ENCODE measurements around the gene MROH8.

Gene MROH8

GRCh38 chr20:37218441-37218840 is 39.1 kb upstream of the MROH8 start:
- Histone ChIP-seq H3K36me3 (ENCODE audit: control insufficient read depth, insufficient read depth, low read length) (peaks cover 6% of the 10 kb centered on the region; the same call in 1 of the 2 replicates), H3K27me3 (ENCODE audit: control insufficient read depth, insufficient read depth, low read length) (no peaks in the 10 kb centered on the region), H3K4me3 (ENCODE audit: low read length) (no peak overlapping the region), H3K27ac (ENCODE audit: low read length) (no peak overlapping the region), H3K9me3 (ENCODE audit: control insufficient read depth, insufficient read depth, low read length) (no peaks in the 10 kb centered on the region), H3K4me1 (ENCODE audit: control insufficient read depth, insufficient read depth, low read length) (no peaks in the 10 kb centered on the region)
- WGBS (ENCODE audit: insufficient coverage, insufficient read length) = no CpG with 5 or more reads among the region's 4 CpGs
- no peak for DNase-seq (ENCODE audit: low read depth, low spot score)

GRCh38 chr20:37209661-37210314 is 30.4 kb upstream of the MROH8 start:
- H3K4me3 ChIP-seq (ENCODE audit: low read length) = no peak overlapping the region
- H3K36me3 ChIP-seq (ENCODE audit: control insufficient read depth, insufficient read depth, low read length) = peaks cover 24% of the 10 kb centered on the region; the same call in 1 of the 2 replicates
- WGBS (ENCODE audit: insufficient coverage, insufficient read length) = 100% methylated on average over 2 of the region's 6 CpGs
- H3K9me3 ChIP-seq (ENCODE audit: control insufficient read depth, insufficient read depth, low read length) = no peaks in the 10 kb centered on the region
- H3K27ac ChIP-seq (ENCODE audit: low read length) = no peak overlapping the region
- no peaks in the 10 kb centered on the region for H3K4me1 ChIP-seq (ENCODE audit: control insufficient read depth, insufficient read depth, low read length)
- DNase-seq (ENCODE audit: low read depth, low spot score) = no peak
- H3K27me3 ChIP-seq (ENCODE audit: control insufficient read depth, insufficient read depth, low read length) = no peaks in the 10 kb centered on the region

GRCh38 chr20:37209193-37209592 is 29.8 kb upstream of the MROH8 start:
- Histone ChIP-seq H3K4me3 (ENCODE audit: low read length) (no peak overlapping the region), H3K27ac (ENCODE audit: low read length) (no peak overlapping the region), H3K36me3 (ENCODE audit: control insufficient read depth, insufficient read depth, low read length) (peaks cover 28% of the 10 kb centered on the region), H3K9me3 (ENCODE audit: control insufficient read depth, insufficient read depth, low read length) (no peaks in the 10 kb centered on the region), H3K4me1 (ENCODE audit: control insufficient read depth, insufficient read depth, low read length) (no peaks in the 10 kb centered on the region), H3K27me3 (ENCODE audit: control insufficient read depth, insufficient read depth, low read length) (no peaks in the 10 kb centered on the region)
- WGBS (ENCODE audit: insufficient coverage, insufficient read length) = no CpG with 5 or more reads among the region's 3 CpGs
- DNase-seq (ENCODE audit: low read depth, low spot score) = no peak

- no peak for DNase-seq (ENCODE audit: low read depth, low spot score)
- Histone ChIP-seq H3K4me3 (ENCODE audit: low read length) (no peak overlapping the region), H3K9me3 (ENCODE audit: control insufficient read depth, insufficient read depth, low read length) (no peaks in the 10 kb centered on the region), H3K27me3 (ENCODE audit: control insufficient read depth, insufficient read depth, low read length) (no peaks in the 10 kb centered on the region), H3K27ac (ENCODE audit: low read length) (no peak overlapping the region), H3K36me3 (ENCODE audit: control insufficient read depth, insufficient read depth, low read length) (peaks cover 34% of the 10 kb centered on the region), H3K4me1 (ENCODE audit: control insufficient read depth, insufficient read depth, low read length) (no peaks in the 10 kb centered on the region)
- WGBS (ENCODE audit: insufficient coverage, insufficient read length) = no CpG with 5 or more reads among the region's 11 CpGs
Measured at GRCh38 chr20:37207171-37207570, 27.8 kb upstream of the MROH8 start.

GRCh38 chr20:37205794-37206193 is 26.4 kb upstream of the MROH8 start:
- peaks cover 34% of the 10 kb centered on the region for H3K36me3 ChIP-seq (ENCODE audit: control insufficient read depth, insufficient read depth, low read length)
- no peak overlapping the region for H3K27ac ChIP-seq (ENCODE audit: low read length)
- no peaks in the 10 kb centered on the region for H3K9me3 ChIP-seq (ENCODE audit: control insufficient read depth, insufficient read depth, low read length)
- no CpG with 5 or more reads among the region's 2 CpGs for WGBS (ENCODE audit: insufficient coverage, insufficient read length)
- no peaks in the 10 kb centered on the region for H3K4me1 ChIP-seq (ENCODE audit: control insufficient read depth, insufficient read depth, low read length)
- no peak overlapping the region for H3K4me3 ChIP-seq (ENCODE audit: low read length)
- H3K27me3 ChIP-seq (ENCODE audit: control insufficient read depth, insufficient read depth, low read length) = no peaks in the 10 kb centered on the region
- no peak for DNase-seq (ENCODE audit: low read depth, low spot score)

- DNase-seq (ENCODE audit: low read depth, low spot score) = no peak
- Histone ChIP-seq H3K4me3 (ENCODE audit: low read length) (no peak overlapping the region), H3K27ac (ENCODE audit: low read length) (no peak overlapping the region), H3K36me3 (ENCODE audit: control insufficient read depth, insufficient read depth, low read length) (peaks cover 37% of the 10 kb centered on the region), H3K27me3 (ENCODE audit: control insufficient read depth, insufficient read depth, low read length) (no peaks in the 10 kb centered on the region), H3K9me3 (ENCODE audit: control insufficient read depth, insufficient read depth, low read length) (no peaks in the 10 kb centered on the region), H3K4me1 (ENCODE audit: control insufficient read depth, insufficient read depth, low read length) (no peaks in the 10 kb centered on the region)
- WGBS (ENCODE audit: insufficient coverage, insufficient read length) = no CpG with 5 or more reads among the region's 6 CpGs
Measured at GRCh38 chr20:37205130-37205529, 25.8 kb upstream of the MROH8 start.

- H3K27ac ChIP-seq (ENCODE audit: low read length) = no peak overlapping the region
- no peaks in the 10 kb centered on the region for H3K4me1 ChIP-seq (ENCODE audit: control insufficient read depth, insufficient read depth, low read length)
- H3K27me3 ChIP-seq (ENCODE audit: control insufficient read depth, insufficient read depth, low read length) = no peaks in the 10 kb centered on the region
- H3K4me3 ChIP-seq (ENCODE audit: low read length) = no peak overlapping the region
- DNase-seq (ENCODE audit: low read depth, low spot score) = no peak
- peaks cover 39% of the 10 kb centered on the region for H3K36me3 ChIP-seq (ENCODE audit: control insufficient read depth, insufficient read depth, low read length)
- no CpG with 5 or more reads among the region's 3 CpGs for WGBS (ENCODE audit: insufficient coverage, insufficient read length)
- H3K9me3 ChIP-seq (ENCODE audit: control insufficient read depth, insufficient read depth, low read length) = no peaks in the 10 kb centered on the region
Measured at GRCh38 chr20:37204056-37204455, 24.7 kb upstream of the MROH8 start.

GRCh38 chr20:37202267-37202943 is 23.1 kb upstream of the MROH8 start:
- WGBS (ENCODE audit: insufficient coverage, insufficient read length) = no CpG with 5 or more reads among the region's 6 CpGs
- no peak overlapping the region for H3K4me3 ChIP-seq (ENCODE audit: low read length)
- peaks cover 36% of the 10 kb centered on the region for H3K36me3 ChIP-seq (ENCODE audit: control insufficient read depth, insufficient read depth, low read length)
- no peak for DNase-seq (ENCODE audit: low read depth, low spot score)
- no peaks in the 10 kb centered on the region for H3K27me3 ChIP-seq (ENCODE audit: control insufficient read depth, insufficient read depth, low read length)
- H3K4me1 ChIP-seq (ENCODE audit: control insufficient read depth, insufficient read depth, low read length) = no peaks in the 10 kb centered on the region
- H3K27ac ChIP-seq (ENCODE audit: low read length) = no peak overlapping the region
- no peaks in the 10 kb centered on the region for H3K9me3 ChIP-seq (ENCODE audit: control insufficient read depth, insufficient read depth, low read length)

GRCh38 chr20:37201827-37202162 is 22.4 kb upstream of the MROH8 start:
- no peak overlapping the region for H3K27ac ChIP-seq (ENCODE audit: low read length)
- H3K9me3 ChIP-seq (ENCODE audit: control insufficient read depth, insufficient read depth, low read length) = no peaks in the 10 kb centered on the region
- H3K27me3 ChIP-seq (ENCODE audit: control insufficient read depth, insufficient read depth, low read length) = no peaks in the 10 kb centered on the region
- H3K36me3 ChIP-seq (ENCODE audit: control insufficient read depth, insufficient read depth, low read length) = peaks cover 33% of the 10 kb centered on the region
- WGBS (ENCODE audit: insufficient coverage, insufficient read length) = no CpG with 5 or more reads among the region's 2 CpGs
- no peak overlapping the region for H3K4me3 ChIP-seq (ENCODE audit: low read length)
- H3K4me1 ChIP-seq (ENCODE audit: control insufficient read depth, insufficient read depth, low read length) = no peaks in the 10 kb centered on the region
- DNase-seq (ENCODE audit: low read depth, low spot score) = no peak

- Histone ChIP-seq H3K4me1 (ENCODE audit: control insufficient read depth, insufficient read depth, low read length) (no peaks in the 10 kb centered on the region), H3K9me3 (ENCODE audit: control insufficient read depth, insufficient read depth, low read length) (no peaks in the 10 kb centered on the region), H3K4me3 (ENCODE audit: low read length) (no peak overlapping the region), H3K27me3 (ENCODE audit: control insufficient read depth, insufficient read depth, low read length) (no peaks in the 10 kb centered on the region), H3K27ac (ENCODE audit: low read length) (no peak overlapping the region), H3K36me3 (ENCODE audit: control insufficient read depth, insufficient read depth, low read length) (peaks cover 35% of the 10 kb centered on the region)
- no CpG with 5 or more reads among the region's 13 CpGs for WGBS (ENCODE audit: insufficient coverage, insufficient read length)
- DNase-seq (ENCODE audit: low read depth, low spot score) = no peak
Measured at GRCh38 chr20:37200926-37201826, 21.8 kb upstream of the MROH8 start.
